IMR-90 (cell line): ENCODE data around the gene ZNF524. TPM values are rescaled to one million over a fixed set of nuclear protein-coding genes. Genes with fewer than 3 reads are reported as not detected.

Experiments used
- ATAC-seq: fragments of 200-7000 bp; cut with Tn5 transposase; 2 replicates; pipeline ENCODE4 v1.9.1; 2020; ENCODE audit warnings: low read depth, mild to moderate bottlenecking, moderate library complexity
- BruUV-seq: library from RNA; stranded (reverse); fragments of 400-500 nt; replicated peaks from 2 replicates; lab custom pipeline; 2021; lab: Mats Ljungman, UMichigan
- CTCF ChIA-PET: fragments of 300-600 bp; formaldehyde crosslinking; extraction: SDS; loops from one replicate; lab custom pipeline; 2021; ENCODE audit warnings: antibody characterized with exemption; lab: Yijun Ruan, JAX
- POLR2A ChIA-PET: fragments of 300-600 bp; sonication (Branson Sonifier 250); formaldehyde crosslinking; loops from one replicate; lab custom pipeline; 2022; ENCODE audit warnings: antibody characterized with exemption; ENCODE audit not compliant: unreplicated experiment; lab: Charles Lee
- DNase-seq: peaks from one replicate; pipeline ENCODE4 v3.0.0; 2013
- H2AFZ ChIP-seq: replicated peaks from 2 replicates; pipeline ENCODE3; 2013; ENCODE audit warnings: low read length, mild to moderate bottlenecking; ENCODE audit not compliant: poor library complexity
- H2AK5ac ChIP-seq: 2 replicates; pipeline ENCODE4 v1.6.1; 2013; ENCODE audit warnings: low read depth, low read length, inconsistent platforms
- H2AK9ac ChIP-seq: replicated peaks from 2 replicates; pipeline ENCODE3; 2013; ENCODE audit warnings: mild to moderate bottlenecking, low read depth, low read length, moderate library complexity; ENCODE audit not compliant: poor library complexity
- H2BK120ac ChIP-seq: 2 replicates; pipeline ENCODE4 v1.6.1; 2013; ENCODE audit warnings: low read depth, low read length, inconsistent platforms
- H2BK15ac ChIP-seq: 3 replicates; pipeline ENCODE4 v1.6.1; 2013; ENCODE audit warnings: low read depth, low read length, inconsistent platforms
- H2BK20ac ChIP-seq: 2 replicates; pipeline ENCODE4 v1.6.1; 2013; ENCODE audit warnings: low read depth, mild to moderate bottlenecking, inconsistent platforms, low read length, moderate library complexity
- H2BK5ac ChIP-seq: 2 replicates; pipeline ENCODE4 v1.6.1; 2013; ENCODE audit warnings: mild to moderate bottlenecking, low read depth, low read length, inconsistent platforms; ENCODE audit not compliant: poor library complexity, severe bottlenecking
- H3K14ac ChIP-seq: replicated peaks from 2 replicates; pipeline ENCODE4 v1.6.1; 2013; ENCODE audit warnings: low read depth, low read length, inconsistent platforms
- H3K18ac ChIP-seq: 2 replicates; pipeline ENCODE4 v1.6.1; 2013; ENCODE audit warnings: low read depth, low read length, control low read depth
- H3K23ac ChIP-seq: 2 replicates; pipeline ENCODE4 v1.6.1; 2013; ENCODE audit warnings: low read depth, low read length, inconsistent platforms
- H3K27ac ChIP-seq: 2 replicates; pipeline ENCODE4 v1.5.1; 2013; ENCODE audit warnings: mild to moderate bottlenecking, control low read depth, low read length; ENCODE audit not compliant: insufficient read depth
- H3K27me3 ChIP-seq: 2 replicates; pipeline ENCODE4 v1.6.1; 2013; ENCODE audit warnings: low read length; ENCODE audit not compliant: control insufficient read depth, insufficient read depth
- H3K36me3 ChIP-seq: 2 replicates; pipeline ENCODE4 v1.6.1; 2013; ENCODE audit warnings: low read length, mixed read lengths; ENCODE audit not compliant: control insufficient read depth, insufficient read depth
- H3K4ac ChIP-seq: 2 replicates; pipeline ENCODE4 v1.6.1; 2013; ENCODE audit warnings: low read depth, low read length, inconsistent platforms
- H3K4me1 ChIP-seq: 2 replicates; pipeline ENCODE4 v1.6.1; 2013; ENCODE audit warnings: low read length, mixed read lengths; ENCODE audit not compliant: control insufficient read depth, insufficient read depth
- H3K4me2 ChIP-seq: 2 replicates; pipeline ENCODE4 v1.6.1; 2013; ENCODE audit warnings: low read depth, mild to moderate bottlenecking, control low read depth, low read length, moderate library complexity
- H3K4me3 ChIP-seq: 2 replicates; pipeline ENCODE4 v1.5.1; 2013; ENCODE audit warnings: low read depth, mild to moderate bottlenecking, control low read depth, low read length, moderate library complexity; ENCODE audit not compliant: insufficient read depth
- H3K56ac ChIP-seq: 2 replicates; pipeline ENCODE4 v1.6.1; 2013; ENCODE audit warnings: low read length, inconsistent platforms; ENCODE audit not compliant: insufficient read depth; ENCODE audit errors: extremely low read depth
- H3K79me1 ChIP-seq, 2 experiments: 2 replicates each; pipeline ENCODE4 v1.6.1; 2013; ENCODE audit warnings: low read length in 2 of 2, inconsistent platforms in 1 of 2, low read depth in 1 of 2
- H3K9ac ChIP-seq: 2 replicates; pipeline ENCODE4 v1.6.1; 2013; ENCODE audit warnings: low read depth, low read length, control low read depth
- H3K9me1 ChIP-seq: 2 replicates; pipeline ENCODE4 v1.6.1; 2013; ENCODE audit warnings: low read length, inconsistent platforms; ENCODE audit not compliant: insufficient read depth
- H3K9me3 ChIP-seq: 2 replicates; pipeline ENCODE4 v1.6.1; 2013; ENCODE audit warnings: low read length; ENCODE audit not compliant: control insufficient read depth, insufficient read depth
- H4K20me1 ChIP-seq: 2 replicates; pipeline ENCODE4 v1.6.1; 2013; ENCODE audit warnings: low read length, inconsistent platforms; ENCODE audit not compliant: insufficient read depth
- H4K5ac ChIP-seq: 2 replicates; pipeline ENCODE4 v1.6.1; 2013; ENCODE audit warnings: mild to moderate bottlenecking, low read depth, low read length, control low read depth
- H4K8ac ChIP-seq, 2 experiments: 2 replicates each; pipeline ENCODE4 v1.6.1; 2013; ENCODE audit warnings: low read depth in 2 of 2, low read length in 2 of 2, control low read depth in 1 of 2, inconsistent platforms in 1 of 2
- H4K91ac ChIP-seq: 2 replicates; pipeline ENCODE4 v1.6.1; 2013; ENCODE audit warnings: low read depth, low read length, inconsistent platforms; ENCODE audit not compliant: insufficient read depth
- MXI1 ChIP-seq: IDR thresholded peaks from 2 replicates; pipeline ENCODE4 v1.6.1; 2012; ENCODE audit warnings: low read depth, mild to moderate bottlenecking, low read length, moderate library complexity, borderline replicate concordance
- USF2 ChIP-seq: fragments of 150-350 bp; IDR thresholded peaks from 2 replicates; pipeline ENCODE4 v1.6.1; 2017; ENCODE audit warnings: mild to moderate bottlenecking, antibody characterized with exemption, low read length, low read depth
- WGBS, 2 experiments: methylation state at CpG; one replicate each; pipeline versions ENCODE4 v1.1.5 to v1.1.7; 2013; ENCODE audit warnings: missing lambda C conversion rate in 2 of 2; ENCODE audit not compliant: insufficient read length in 1 of 2; ENCODE audit errors: extremely low coverage in 2 of 2; 5-methylcytosine and 5-hydroxymethylcytosine counted together
- dilution Hi-C: fragments of 300-500 bp; cut with HindIII; formaldehyde crosslinking; loops from one replicate; pipeline ENCODE4 v1.14.3; 2018; ENCODE audit warnings: low sequenced_read_pairs; ENCODE audit not compliant: unreplicated experiment
- in situ Hi-C: fragments of 300-500 bp; cut with MboI; formaldehyde crosslinking; loops from 3 replicates; pipeline ENCODE4 v1.14.3; 2019; ENCODE audit warnings: low sequenced_read_pairs, inconsistent platforms, mixed read lengths
- intact Hi-C: fragments of 100-400 bp; cut with micrococcal nuclease; formaldehyde crosslinking; loops from 2 replicates; pipeline ENCODE4 v1.10.0; 2022
- polyA plus RNA-seq, 3 experiments: library from polyadenylated mRNA; depleted of rRNA; stranded (reverse); fragments of >200 nt; gene quantifications; 2 replicates each; pipeline ENCODE4 v1.2.3, GENCODE V29; 2012; ENCODE audit warnings: low replicate concordance in 1 of 3
- total RNA-seq: library from RNA; depleted of rRNA; stranded (reverse); fragments of >200 nt; gene quantifications from 2 replicates; pipeline ENCODE4 v1.2.3, GENCODE V29; 2012
- TF ChIP-seq, protein P1 (sequence below): conservative IDR thresholded peaks from 2 replicates; pipeline ENCODE4 v1.5.1; 2012; ENCODE audit warnings: mild to moderate bottlenecking, low read depth, low read length, improper control_type of control experiment

ZNF524 gene
- total and polyA plus RNA-seq, 2 of the 4 experiments (the other 2 are of a cell fraction), result 2.3 to 6.6 TPM

- Histone ChIP-seq H3K23ac (peak overlapping the region; percentile 94), H3K14ac (peak overlapping the region; percentile 96), H3K9me3 (no peaks in the 10 kb centered on the region), H4K20me1 (no peaks in the 10 kb centered on the region), H4K5ac (peak overlapping the region; percentile 96), H3K4me2 (peak overlapping the region; percentile 27), H3K36me3 (no peaks in the 10 kb centered on the region), H3K9me1 (peaks cover 15% of the 10 kb centered on the region), H2BK15ac (peak overlapping the region; percentile 85; the same call in 2 of the 3 replicates), H2AFZ (peak overlapping the region; percentile 92), H2BK5ac (peak overlapping the region; percentile 97), H3K18ac (peak overlapping the region; percentile 97), H3K4me3 (no peak overlapping the region), H2BK120ac (peak overlapping the region; percentile 96), H3K79me1 (no peaks in the 10 kb centered on the region; a peak in 1 of 4 replicates), H2AK5ac (peak overlapping the region; percentile 96), H2BK20ac (peak overlapping the region; percentile 89), H3K27me3 (no peaks in the 10 kb centered on the region), H4K91ac (peak overlapping the region; percentile 97), H3K27ac (peak overlapping the region; percentile 84), H3K4ac (peak overlapping the region; percentile 90), H2AK9ac (peak overlapping the region; percentile 80), H3K4me1 (peaks cover 34% of the 10 kb centered on the region), H4K8ac (peak overlapping the region; percentile 48 to 84), H3K56ac (no peak overlapping the region), H3K9ac (peak overlapping the region; percentile 45)
- in situ Hi-C loops, result no loop called here
- BruUV-seq, result no TSS peak
- POLR2A ChIA-PET, result no interaction called here
- CTCF ChIA-PET, result interaction anchor here (0.5 to 0.7 kb wide), 2 partner anchors 18 to 21 kb away, joined by 6 to 7 read pairs; no protein-coding TSS in a partner anchor
- dilution Hi-C loops, result no loop called here
- DNase-seq (no peak), ATAC-seq (no peak)
- intact Hi-C loops, result no loop called here
- TF ChIP-seq, protein P1, sequence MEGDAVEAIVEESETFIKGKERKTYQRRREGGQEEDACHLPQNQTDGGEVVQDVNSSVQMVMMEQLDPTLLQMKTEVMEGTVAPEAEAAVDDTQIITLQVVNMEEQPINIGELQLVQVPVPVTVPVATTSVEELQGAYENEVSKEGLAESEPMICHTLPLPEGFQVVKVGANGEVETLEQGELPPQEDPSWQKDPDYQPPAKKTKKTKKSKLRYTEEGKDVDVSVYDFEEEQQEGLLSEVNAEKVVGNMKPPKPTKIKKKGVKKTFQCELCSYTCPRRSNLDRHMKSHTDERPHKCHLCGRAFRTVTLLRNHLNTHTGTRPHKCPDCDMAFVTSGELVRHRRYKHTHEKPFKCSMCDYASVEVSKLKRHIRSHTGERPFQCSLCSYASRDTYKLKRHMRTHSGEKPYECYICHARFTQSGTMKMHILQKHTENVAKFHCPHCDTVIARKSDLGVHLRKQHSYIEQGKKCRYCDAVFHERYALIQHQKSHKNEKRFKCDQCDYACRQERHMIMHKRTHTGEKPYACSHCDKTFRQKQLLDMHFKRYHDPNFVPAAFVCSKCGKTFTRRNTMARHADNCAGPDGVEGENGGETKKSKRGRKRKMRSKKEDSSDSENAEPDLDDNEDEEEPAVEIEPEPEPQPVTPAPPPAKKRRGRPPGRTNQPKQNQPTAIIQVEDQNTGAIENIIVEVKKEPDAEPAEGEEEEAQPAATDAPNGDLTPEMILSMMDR, result no peak
- TF ChIP-seq MXI1 (no peak), USF2 (no peak)
- WGBS, 2 experiments, result no CpG with 5 or more reads among the region's 7 CpGs
These were observed 49.8 kb upstream of the ZNF524 start for GRCh38 chr19:55550321-55550650.
